ENCODE data around the gene KCNC1.

The KCNC1 gene

DNA sequence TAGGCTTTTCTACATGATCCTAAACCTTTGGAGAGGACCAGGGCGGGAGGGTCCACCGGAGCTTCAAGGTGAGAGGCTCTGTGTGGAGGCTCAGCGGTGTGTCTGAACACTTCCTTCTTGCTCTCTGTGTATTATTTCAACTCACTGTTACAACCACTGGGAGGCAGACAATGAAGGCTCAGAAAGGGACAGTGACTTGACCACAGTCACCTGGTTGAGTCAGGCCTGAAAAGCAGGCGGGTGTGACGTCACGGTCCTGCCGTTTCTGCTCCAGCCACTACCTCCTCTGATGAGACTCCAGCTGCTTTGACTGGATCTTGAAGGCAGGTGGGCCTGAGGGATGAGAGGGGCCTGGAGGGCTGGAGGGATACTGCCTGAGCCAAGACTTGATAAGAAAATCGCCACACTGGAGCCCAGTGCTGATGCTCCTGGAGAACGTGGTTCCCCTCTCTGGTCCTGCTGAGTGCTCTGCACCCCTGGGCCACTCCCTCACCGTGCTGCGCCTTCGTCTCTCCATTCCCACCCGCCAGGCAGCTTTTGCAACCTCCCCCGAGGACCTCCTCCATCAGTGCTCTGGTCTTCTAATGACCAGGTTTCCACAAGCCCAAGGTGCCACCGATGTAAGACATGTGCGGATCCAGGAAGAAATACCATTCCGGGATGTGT, 27.9 kb downstream of the KCNC1 start:
- TF ChIP-seq, protein P1, sequence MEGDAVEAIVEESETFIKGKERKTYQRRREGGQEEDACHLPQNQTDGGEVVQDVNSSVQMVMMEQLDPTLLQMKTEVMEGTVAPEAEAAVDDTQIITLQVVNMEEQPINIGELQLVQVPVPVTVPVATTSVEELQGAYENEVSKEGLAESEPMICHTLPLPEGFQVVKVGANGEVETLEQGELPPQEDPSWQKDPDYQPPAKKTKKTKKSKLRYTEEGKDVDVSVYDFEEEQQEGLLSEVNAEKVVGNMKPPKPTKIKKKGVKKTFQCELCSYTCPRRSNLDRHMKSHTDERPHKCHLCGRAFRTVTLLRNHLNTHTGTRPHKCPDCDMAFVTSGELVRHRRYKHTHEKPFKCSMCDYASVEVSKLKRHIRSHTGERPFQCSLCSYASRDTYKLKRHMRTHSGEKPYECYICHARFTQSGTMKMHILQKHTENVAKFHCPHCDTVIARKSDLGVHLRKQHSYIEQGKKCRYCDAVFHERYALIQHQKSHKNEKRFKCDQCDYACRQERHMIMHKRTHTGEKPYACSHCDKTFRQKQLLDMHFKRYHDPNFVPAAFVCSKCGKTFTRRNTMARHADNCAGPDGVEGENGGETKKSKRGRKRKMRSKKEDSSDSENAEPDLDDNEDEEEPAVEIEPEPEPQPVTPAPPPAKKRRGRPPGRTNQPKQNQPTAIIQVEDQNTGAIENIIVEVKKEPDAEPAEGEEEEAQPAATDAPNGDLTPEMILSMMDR (IDR thresholded peaks at IDR 0.05): no peak
- TF ChIP-seq ZFX (IDR thresholded peaks at IDR 0.05; ENCODE audit: borderline replicate concordance): no peak

DNA sequence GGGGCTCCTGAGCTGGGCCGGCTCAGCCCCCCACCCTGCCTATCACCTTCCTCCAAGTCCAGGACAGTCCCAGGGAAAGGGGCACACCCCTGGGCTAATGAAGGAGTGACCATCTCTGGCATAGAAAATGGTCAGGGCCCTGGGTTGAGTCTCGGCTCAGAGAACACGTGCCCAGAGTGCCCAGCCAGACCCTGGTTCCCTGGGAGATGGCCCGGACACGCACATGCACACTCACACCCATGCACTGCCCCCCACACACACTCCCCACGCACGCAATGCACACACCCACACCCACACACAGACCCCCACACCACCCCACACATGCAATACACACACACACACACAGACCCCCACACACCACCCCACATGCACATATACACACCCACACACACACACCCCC, 28.7 kb downstream of the KCNC1 start:
- no peak overlapping the region for H3K27ac ChIP-seq
- no peak for TF ChIP-seq ZFX (IDR thresholded peaks at IDR 0.05; ENCODE audit: borderline replicate concordance)
- TF ChIP-seq, protein P1 (IDR thresholded peaks at IDR 0.05): no peak

More for the DNA sequence above, 27.9 kb downstream of the KCNC1 start:
- H3K27ac ChIP-seq: no peak overlapping the region

DNA sequence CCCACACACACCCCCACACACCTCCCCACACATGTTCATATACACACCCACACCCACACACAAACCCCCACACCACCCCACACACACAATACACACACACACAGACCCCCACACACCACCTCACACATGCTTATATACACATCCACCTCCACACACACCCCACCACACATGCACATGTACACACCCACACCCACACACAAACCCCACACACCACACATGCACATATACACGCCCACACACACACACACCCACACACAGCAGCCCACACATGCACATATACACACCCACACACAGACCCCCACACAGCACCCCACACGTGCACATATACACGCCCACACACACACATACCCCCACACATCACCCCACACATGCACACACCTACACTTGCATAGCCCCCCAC, 29.1 kb downstream of the KCNC1 start:
- no peak overlapping the region for H3K27ac ChIP-seq
- TF ChIP-seq, protein P1 (IDR thresholded peaks at IDR 0.05): no peak
- no peak for TF ChIP-seq ZFX (IDR thresholded peaks at IDR 0.05; ENCODE audit: borderline replicate concordance)

DNA sequence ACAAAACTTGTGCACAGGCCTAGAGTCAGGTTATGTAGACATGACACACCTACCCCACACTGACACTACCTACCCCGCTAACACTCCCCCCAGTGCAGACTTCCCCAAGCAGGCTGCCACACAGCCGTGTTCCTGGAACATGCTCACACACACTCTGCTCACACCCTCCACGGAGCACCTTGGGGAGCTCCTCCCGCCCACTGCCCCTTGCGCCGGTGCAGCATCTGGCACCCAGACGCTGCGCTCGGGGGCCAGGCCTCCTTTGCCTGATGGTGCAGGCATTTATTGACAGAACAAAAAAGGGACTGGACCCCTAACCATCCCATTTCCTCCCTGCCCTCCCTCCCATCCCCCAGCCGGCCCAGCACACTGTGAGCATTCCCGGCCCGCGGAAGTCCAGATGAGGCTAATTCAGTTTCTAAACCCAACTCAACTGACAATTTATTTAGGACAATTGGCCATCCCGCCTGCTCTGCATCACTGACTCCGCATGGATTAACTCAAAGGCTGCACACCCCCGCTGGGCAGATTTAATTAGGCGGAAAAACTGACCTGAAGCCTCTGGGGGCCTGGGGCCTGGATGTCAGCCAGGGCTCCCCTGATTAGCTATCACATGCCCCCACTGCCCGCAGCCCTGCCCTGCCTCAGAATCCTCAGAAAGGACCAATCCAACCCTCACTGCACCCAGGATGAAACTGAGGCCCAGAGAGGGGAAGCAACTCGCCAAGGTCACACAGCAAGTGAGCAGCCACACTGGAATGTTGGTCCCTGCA, 30.1 kb downstream of the KCNC1 start:
- no peak overlapping the region for H3K27ac ChIP-seq
- TF ChIP-seq ZFX (IDR thresholded peaks at IDR 0.05; ENCODE audit: borderline replicate concordance): no peak
- TF ChIP-seq, protein P1 (IDR thresholded peaks at IDR 0.05): no peak

DNA sequence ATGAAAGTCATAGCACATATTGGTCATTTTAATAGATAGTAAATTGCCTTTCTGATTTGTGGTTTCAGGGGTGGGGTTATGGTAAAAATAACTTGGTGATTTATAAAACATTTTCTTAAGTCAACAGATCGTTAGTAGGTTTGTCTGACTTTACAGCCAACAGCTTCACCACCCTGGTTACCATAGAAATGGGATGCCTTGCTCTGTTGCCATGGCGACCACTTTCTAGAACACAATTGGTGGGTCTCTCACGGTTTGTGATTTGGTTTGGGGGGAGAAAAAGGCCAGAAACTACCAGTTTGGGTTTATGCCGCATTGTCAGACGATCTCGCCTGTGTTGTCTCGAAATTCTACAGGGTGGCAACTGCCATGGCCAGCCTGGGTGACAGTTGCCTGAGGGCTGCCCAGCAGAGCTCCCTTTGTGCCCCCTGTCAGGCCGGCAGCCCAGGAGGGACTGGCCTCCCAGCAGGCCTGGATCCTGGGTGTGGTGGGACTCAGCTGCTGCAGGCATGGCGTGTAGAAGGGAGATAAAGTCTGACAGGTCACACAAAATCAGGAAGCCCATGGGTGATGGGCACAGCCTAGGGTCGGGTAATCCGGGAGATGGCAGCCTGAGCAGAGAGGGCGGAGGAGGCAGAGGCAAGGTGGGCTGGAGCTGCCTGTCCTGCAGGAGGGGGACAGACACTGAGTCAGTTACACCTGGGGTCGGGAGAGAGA, 30.9 kb downstream of the KCNC1 start:
- H3K27ac ChIP-seq: no peak overlapping the region
- TF ChIP-seq, protein P1 (IDR thresholded peaks at IDR 0.05): no peak
- TF ChIP-seq ZFX (IDR thresholded peaks at IDR 0.05; ENCODE audit: borderline replicate concordance): no peak

DNA sequence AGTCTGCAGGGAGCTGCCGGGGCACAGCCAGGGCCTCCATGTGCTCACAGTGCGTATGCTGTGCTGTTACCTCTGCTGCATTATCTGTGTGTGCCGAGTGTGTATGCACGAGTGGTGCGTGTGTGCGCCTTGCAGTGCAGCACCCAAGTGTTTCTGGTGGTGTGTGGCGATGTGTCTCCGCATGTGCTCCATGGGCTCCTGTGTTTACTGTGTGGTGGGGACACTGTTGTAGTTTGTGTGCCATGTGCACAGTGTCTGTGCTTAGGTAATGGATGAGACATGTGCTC, 31.4 kb downstream of the KCNC1 start:
- TF ChIP-seq, protein P1 (IDR thresholded peaks at IDR 0.05): no peak
- TF ChIP-seq ZFX (IDR thresholded peaks at IDR 0.05; ENCODE audit: borderline replicate concordance): no peak
- H3K27ac ChIP-seq: no peak overlapping the region

DNA sequence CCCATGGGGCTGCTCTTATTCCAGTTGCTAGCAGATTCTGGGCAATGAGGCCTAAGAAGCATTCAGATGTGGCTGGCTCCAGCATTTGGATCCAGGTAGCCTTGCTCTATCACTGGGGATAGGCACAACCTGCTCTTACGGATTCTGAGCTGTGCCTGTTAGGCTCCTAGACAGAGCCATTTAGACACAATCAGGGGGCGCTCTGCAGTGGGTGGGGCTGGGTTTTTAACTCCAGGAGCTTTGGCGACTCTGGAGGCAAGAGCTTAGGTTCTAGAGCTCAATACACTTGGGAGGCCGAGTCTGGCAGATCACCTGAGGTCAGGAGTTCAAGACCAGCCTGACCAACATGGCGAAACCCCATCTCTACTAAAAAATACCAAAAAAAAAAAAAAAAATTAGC, 32.0 kb downstream of the KCNC1 start:
- no peak overlapping the region for H3K27ac ChIP-seq
- no peak for TF ChIP-seq ZFX (IDR thresholded peaks at IDR 0.05; ENCODE audit: borderline replicate concordance)
- TF ChIP-seq, protein P1 (IDR thresholded peaks at IDR 0.05): peak; percentile 39
